Natural killer cell (primary cell): Measurements from ENCODE around the gene SEM1. TPM values are rescaled to one million over a fixed set of nuclear protein-coding genes. Genes with fewer than 3 reads are reported as not detected.
"Not testable (repeated sequence)": the region's sequence is repeated elsewhere in the genome, so short reads cannot be mapped to it uniquely, and the experiment has no call there.

ENCODE experiments used
- ATAC-seq, 3 donors: fragments of 150-1000 bp in 2 of 3; fragments of 200-7000 bp in 1 of 3; cut with Tn5 transposase; 1 replicate in 1 of 3; 2 replicates in 2 of 3; pipeline ENCODE4 v1.10.0; 2021; ENCODE audit warnings: mild to moderate bottlenecking in 2 of 3, moderate library complexity in 2 of 3
- DNase-seq, 2 donors: peaks; one replicate each; pipeline versions ENCODE4 v3.0.0 to v3.0.0-alpha.2; 2013 to 2021; ENCODE audit warnings: mixed read lengths in 1 of 2
- H3K27ac ChIP-seq: one replicate; pipeline ENCODE4 v1.5.1; 2013; ENCODE audit warnings: mild to moderate bottlenecking, low read length
- H3K27me3 ChIP-seq: one replicate; pipeline ENCODE4 v1.6.1; 2013; ENCODE audit warnings: low read length; ENCODE audit not compliant: control insufficient read depth, insufficient read depth
- H3K36me3 ChIP-seq: one replicate; pipeline ENCODE4 v1.6.1; 2013; ENCODE audit warnings: low read length; ENCODE audit not compliant: control insufficient read depth, insufficient read depth
- H3K4me1 ChIP-seq: one replicate; pipeline ENCODE4 v1.6.1; 2013; ENCODE audit warnings: low read length; ENCODE audit not compliant: control insufficient read depth, insufficient read depth
- H3K4me3 ChIP-seq: one replicate; pipeline ENCODE4 v1.5.1; 2013; ENCODE audit warnings: low read length
- H3K9me3 ChIP-seq: one replicate; pipeline ENCODE4 v1.6.1; 2013; ENCODE audit warnings: low read length; ENCODE audit not compliant: control insufficient read depth, insufficient read depth
- H3K27ac Mint-ChIP-seq, 2 donors: one replicate each; pipeline ENCODE4 v1.8.0; 2022; ENCODE audit warnings: mild to moderate bottlenecking in 2 of 2, mixed read lengths in 2 of 2, moderate library complexity in 1 of 2
- H3K27me3 Mint-ChIP-seq, 2 donors: one replicate each; pipeline ENCODE4 v1.8.0; 2022; ENCODE audit warnings: low read depth in 2 of 2, mixed read lengths in 2 of 2
- H3K36me3 Mint-ChIP-seq: one replicate; pipeline ENCODE4 v1.8.0; 2022; ENCODE audit warnings: mixed read lengths
- H3K4me1 Mint-ChIP-seq, 2 donors: one replicate each; pipeline ENCODE4 v1.8.0; 2022; ENCODE audit warnings: mixed read lengths in 2 of 2
- H3K4me3 Mint-ChIP-seq: one replicate; pipeline ENCODE4 v1.8.0; 2022; ENCODE audit warnings: mild to moderate bottlenecking, moderate library complexity, mixed read lengths
- H3K9me3 Mint-ChIP-seq, 2 donors: one replicate each; pipeline ENCODE4 v1.8.0; 2022; ENCODE audit warnings: mixed read lengths in 2 of 2
- CTCF ChIP-seq: fragments of 200-600 bp; IDR thresholded peaks from one replicate; pipeline ENCODE4 v1.8.0; 2022; ENCODE audit warnings: antibody characterized with exemption
- WGBS: methylation state at CpG from one replicate; pipeline ENCODE4 v1.1.7; 2013; ENCODE audit warnings: missing lambda C conversion rate; ENCODE audit not compliant: insufficient coverage; 5-methylcytosine and 5-hydroxymethylcytosine counted together
- intact Hi-C: fragments of 100-400 bp; cut with micrococcal nuclease; formaldehyde crosslinking; loops from one replicate; pipeline ENCODE4 v1.14.2; 2022
- total RNA-seq, 4 donors: library from RNA; stranded (reverse); fragments of 120-200 nt in 1 of 4; gene quantifications; one replicate each; pipeline versions ENCODE4 v1.2.3 to v1.2.4, GENCODE V29; 2013 to 2022

The SEM1 gene
- total RNA-seq, 3 donors from 2014 or later (not counting 1 experiment from before 2014, with no cell fraction given) = 17.0 to 22.7 (median 17.4) TPM

GRCh38 chr7:96665689-96666088, 44.0 kb downstream of the SEM1 start:
- Mint-ChIP-seq H3K4me1 (peaks cover 12 to 18% of the 10 kb centered on the region in 2 donors), H3K27me3 (no peaks in the 10 kb centered on the region), H3K4me3 (no peak overlapping the region), H3K27ac (no peak overlapping the region), H3K9me3 (no peaks in the 10 kb centered on the region), H3K36me3 (no peaks in the 10 kb centered on the region)
- intact Hi-C loops = no loop called here
- ATAC-seq (no peak), DNase-seq (no peak)
- H3K27ac ChIP-seq = no peak overlapping the region
- H3K27me3 ChIP-seq = no peaks in the 10 kb centered on the region
- H3K4me1 ChIP-seq = peaks cover 4% of the 10 kb centered on the region
- peaks cover 5% of the 10 kb centered on the region for H3K36me3 ChIP-seq
- no peaks in the 10 kb centered on the region for H3K9me3 ChIP-seq
- no peak for TF ChIP-seq CTCF
- H3K4me3 ChIP-seq = no peak overlapping the region
- WGBS = no CpG with 5 or more reads among the region's 1 CpG

GRCh38 chr7:96664793-96665192, 44.9 kb downstream of the SEM1 start:
- ATAC-seq = no peak

GRCh38 chr7:96663871-96664445, 45.7 kb downstream of the SEM1 start:
- H3K36me3 Mint-ChIP-seq = no peaks in the 10 kb centered on the region
- Histone ChIP-seq H3K27ac (no peak overlapping the region), H3K4me1 (peaks cover 4% of the 10 kb centered on the region), H3K27me3 (no peaks in the 10 kb centered on the region), H3K9me3 (no peaks in the 10 kb centered on the region), H3K4me3 (no peak overlapping the region), H3K36me3 (peaks cover 2% of the 10 kb centered on the region)
- peaks cover 17 to 18% of the 10 kb centered on the region in 2 donors for H3K4me1 Mint-ChIP-seq
- H3K9me3 Mint-ChIP-seq = no peaks in the 10 kb centered on the region
- no peaks in the 10 kb centered on the region for H3K27me3 Mint-ChIP-seq
- no peak for TF ChIP-seq CTCF
- H3K4me3 Mint-ChIP-seq = no peak overlapping the region
- peak overlapping the region in 1 of 2 donors; percentile 35 for H3K27ac Mint-ChIP-seq
- no peak for DNase-seq
- ATAC-seq = no peak
- intact Hi-C loops = no loop called here
- 90% methylated on average over 2 of the region's 3 CpGs for WGBS

More at GRCh38 chr7:96664793-96665192, 44.9 kb downstream of the SEM1 start:
- intact Hi-C loops = no loop called here
- H3K4me3 ChIP-seq = no peak overlapping the region
- H3K4me3 Mint-ChIP-seq = no peak overlapping the region
- H3K4me1 ChIP-seq = peaks cover 4% of the 10 kb centered on the region
- H3K9me3 ChIP-seq = no peaks in the 10 kb centered on the region
- no peak overlapping the region for H3K27ac ChIP-seq
- H3K9me3 Mint-ChIP-seq = no peaks in the 10 kb centered on the region
- DNase-seq = no peak
- peak overlapping the region; percentile 14 to 23 for H3K27ac Mint-ChIP-seq
- H3K27me3 Mint-ChIP-seq = no peaks in the 10 kb centered on the region
- 82% methylated on average over 2 of the region's 2 CpGs for WGBS
- peaks cover 2% of the 10 kb centered on the region for H3K36me3 ChIP-seq
- peaks cover 12 to 18% of the 10 kb centered on the region in 2 donors for H3K4me1 Mint-ChIP-seq
- H3K27me3 ChIP-seq = no peaks in the 10 kb centered on the region
- no peaks in the 10 kb centered on the region for H3K36me3 Mint-ChIP-seq
- no peak for TF ChIP-seq CTCF

GRCh38 chr7:96663457-96663856, 46.2 kb downstream of the SEM1 start:
- peak overlapping the region; percentile 6 to 35 for H3K27ac Mint-ChIP-seq
- peaks cover 18 to 19% of the 10 kb centered on the region in 2 donors for H3K4me1 Mint-ChIP-seq
- H3K36me3 Mint-ChIP-seq = no peaks in the 10 kb centered on the region
- ATAC-seq = peak in 1 of 3 donors; percentile 37
- Histone ChIP-seq H3K27ac (no peak overlapping the region), H3K4me3 (no peak overlapping the region), H3K9me3 (no peaks in the 10 kb centered on the region), H3K27me3 (no peaks in the 10 kb centered on the region), H3K4me1 (peaks cover 4% of the 10 kb centered on the region), H3K36me3 (peaks cover 2% of the 10 kb centered on the region)
- 85% methylated on average over 2 of the region's 2 CpGs for WGBS
- no peaks in the 10 kb centered on the region for H3K27me3 Mint-ChIP-seq
- no peaks in the 10 kb centered on the region for H3K9me3 Mint-ChIP-seq
- intact Hi-C loops = no loop called here
- DNase-seq = no peak
- H3K4me3 Mint-ChIP-seq = no peak overlapping the region
- TF ChIP-seq CTCF = no peak

GRCh38 chr7:96662151-96662550, 47.5 kb downstream of the SEM1 start:
- H3K4me3 Mint-ChIP-seq, intact Hi-C loops, H3K27ac ChIP-seq, DNase-seq, H3K36me3 ChIP-seq, H3K9me3 Mint-ChIP-seq, ATAC-seq, H3K27ac Mint-ChIP-seq, H3K27me3 ChIP-seq, H3K4me1 ChIP-seq, H3K36me3 Mint-ChIP-seq, H3K27me3 Mint-ChIP-seq, H3K9me3 ChIP-seq, H3K4me3 ChIP-seq: not testable (repeated sequence)
- peaks cover 18 to 19% of the 10 kb centered on the region in 2 donors for H3K4me1 Mint-ChIP-seq
- WGBS = 100% methylated on average over 2 of the region's 3 CpGs
